Neural cell (in vitro differentiated cells): Measurements from ENCODE around the gene BLOC1S4.

Experiments used
- EP300 ChIP-seq: fragments of 450-650 bp; conservative IDR thresholded peaks from 2 replicates; pipeline ENCODE4 v1.6.1; 2014; ENCODE audit warnings: antibody characterized with exemption, mild to moderate bottlenecking, moderate library complexity; ENCODE audit not compliant: poor library complexity, severe bottlenecking
- EZH2 ChIP-seq: fragments of 200-600, 300-800 bp; shearing (Covaris generic), sonication (generic); IDR thresholded peaks from 2 replicates; pipeline ENCODE4 v1.6.1; 2014; ENCODE audit warnings: antibody characterized with exemption, low read length, borderline replicate concordance, mild to moderate bottlenecking; ENCODE audit not compliant: insufficient read depth, poor library complexity, severe bottlenecking
- POLR2AphosphoS5 ChIP-seq: IDR thresholded peaks from 2 replicates; pipeline ENCODE4 v1.6.1; 2012
- RAD21 ChIP-seq: fragments of 450-650 bp; conservative IDR thresholded peaks from 2 replicates; pipeline ENCODE4 v1.6.1; 2014; ENCODE audit warnings: antibody characterized with exemption, mild to moderate bottlenecking, moderate library complexity
- SMC3 ChIP-seq: fragments of 450-650 bp; conservative IDR thresholded peaks from 2 replicates; pipeline ENCODE4 v1.6.1; 2014; ENCODE audit warnings: antibody characterized with exemption, mild to moderate bottlenecking, moderate library complexity; ENCODE audit not compliant: poor library complexity
- TF ChIP-seq, protein P1 (sequence below): fragments of 450-650 bp; IDR thresholded peaks from 2 replicates; pipeline ENCODE4 v1.5.1; 2014; ENCODE audit warnings: antibody characterized with exemption, mild to moderate bottlenecking, moderate library complexity; ENCODE audit not compliant: poor library complexity, severe bottlenecking
- TF ChIP-seq, protein P2 (sequence below): IDR thresholded peaks from 2 replicates; pipeline ENCODE4 v1.6.1; 2012; ENCODE audit warnings: borderline replicate concordance

DNA sequence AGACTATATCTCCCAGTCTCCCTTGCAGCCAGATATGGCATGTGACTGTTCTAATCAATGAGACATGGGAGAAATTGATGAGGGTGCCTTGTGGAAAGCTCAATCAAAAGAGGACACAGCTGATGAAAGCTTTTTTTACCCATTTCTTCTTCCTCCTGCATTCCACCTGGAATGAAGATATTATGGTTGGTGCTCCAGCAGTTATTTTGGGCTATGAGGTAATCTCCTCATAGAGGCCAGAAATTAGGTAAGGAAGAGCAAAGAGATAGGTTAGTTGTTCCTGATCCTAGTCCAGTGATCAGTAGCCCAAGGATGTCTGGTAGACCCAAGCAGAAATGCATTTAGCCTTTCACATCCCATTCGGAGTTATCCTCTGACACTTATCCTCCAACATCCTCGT is 49.7 kb downstream of the BLOC1S4 start:
- TF ChIP-seq, protein P1, sequence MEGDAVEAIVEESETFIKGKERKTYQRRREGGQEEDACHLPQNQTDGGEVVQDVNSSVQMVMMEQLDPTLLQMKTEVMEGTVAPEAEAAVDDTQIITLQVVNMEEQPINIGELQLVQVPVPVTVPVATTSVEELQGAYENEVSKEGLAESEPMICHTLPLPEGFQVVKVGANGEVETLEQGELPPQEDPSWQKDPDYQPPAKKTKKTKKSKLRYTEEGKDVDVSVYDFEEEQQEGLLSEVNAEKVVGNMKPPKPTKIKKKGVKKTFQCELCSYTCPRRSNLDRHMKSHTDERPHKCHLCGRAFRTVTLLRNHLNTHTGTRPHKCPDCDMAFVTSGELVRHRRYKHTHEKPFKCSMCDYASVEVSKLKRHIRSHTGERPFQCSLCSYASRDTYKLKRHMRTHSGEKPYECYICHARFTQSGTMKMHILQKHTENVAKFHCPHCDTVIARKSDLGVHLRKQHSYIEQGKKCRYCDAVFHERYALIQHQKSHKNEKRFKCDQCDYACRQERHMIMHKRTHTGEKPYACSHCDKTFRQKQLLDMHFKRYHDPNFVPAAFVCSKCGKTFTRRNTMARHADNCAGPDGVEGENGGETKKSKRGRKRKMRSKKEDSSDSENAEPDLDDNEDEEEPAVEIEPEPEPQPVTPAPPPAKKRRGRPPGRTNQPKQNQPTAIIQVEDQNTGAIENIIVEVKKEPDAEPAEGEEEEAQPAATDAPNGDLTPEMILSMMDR = no peak
- TF ChIP-seq POLR2AphosphoS5 (no peak), RAD21 (no peak), EP300 (no peak), EZH2 (no peak), SMC3 (no peak)
- TF ChIP-seq, protein P2, sequence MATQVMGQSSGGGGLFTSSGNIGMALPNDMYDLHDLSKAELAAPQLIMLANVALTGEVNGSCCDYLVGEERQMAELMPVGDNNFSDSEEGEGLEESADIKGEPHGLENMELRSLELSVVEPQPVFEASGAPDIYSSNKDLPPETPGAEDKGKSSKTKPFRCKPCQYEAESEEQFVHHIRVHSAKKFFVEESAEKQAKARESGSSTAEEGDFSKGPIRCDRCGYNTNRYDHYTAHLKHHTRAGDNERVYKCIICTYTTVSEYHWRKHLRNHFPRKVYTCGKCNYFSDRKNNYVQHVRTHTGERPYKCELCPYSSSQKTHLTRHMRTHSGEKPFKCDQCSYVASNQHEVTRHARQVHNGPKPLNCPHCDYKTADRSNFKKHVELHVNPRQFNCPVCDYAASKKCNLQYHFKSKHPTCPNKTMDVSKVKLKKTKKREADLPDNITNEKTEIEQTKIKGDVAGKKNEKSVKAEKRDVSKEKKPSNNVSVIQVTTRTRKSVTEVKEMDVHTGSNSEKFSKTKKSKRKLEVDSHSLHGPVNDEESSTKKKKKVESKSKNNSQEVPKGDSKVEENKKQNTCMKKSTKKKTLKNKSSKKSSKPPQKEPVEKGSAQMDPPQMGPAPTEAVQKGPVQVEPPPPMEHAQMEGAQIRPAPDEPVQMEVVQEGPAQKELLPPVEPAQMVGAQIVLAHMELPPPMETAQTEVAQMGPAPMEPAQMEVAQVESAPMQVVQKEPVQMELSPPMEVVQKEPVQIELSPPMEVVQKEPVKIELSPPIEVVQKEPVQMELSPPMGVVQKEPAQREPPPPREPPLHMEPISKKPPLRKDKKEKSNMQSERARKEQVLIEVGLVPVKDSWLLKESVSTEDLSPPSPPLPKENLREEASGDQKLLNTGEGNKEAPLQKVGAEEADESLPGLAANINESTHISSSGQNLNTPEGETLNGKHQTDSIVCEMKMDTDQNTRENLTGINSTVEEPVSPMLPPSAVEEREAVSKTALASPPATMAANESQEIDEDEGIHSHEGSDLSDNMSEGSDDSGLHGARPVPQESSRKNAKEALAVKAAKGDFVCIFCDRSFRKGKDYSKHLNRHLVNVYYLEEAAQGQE = no peak
